22Rv1 (cell line): Measurements from ENCODE around the gene XAGE1B.
"Not testable (repeated sequence)": the region's sequence is repeated elsewhere in the genome, so short reads cannot be mapped to it uniquely, and the experiment has no call there.

ENCODE experiments used
- CTCF ChIP-seq: fragments of 450-650 bp; IDR thresholded peaks from 2 replicates; pipeline ENCODE4 v1.5.1; 2017; ENCODE audit warnings: mild to moderate bottlenecking
- ZFX ChIP-seq: fragments of 450-650 bp; IDR thresholded peaks from 2 replicates; pipeline ENCODE4 v1.6.1; 2017; ENCODE audit warnings: antibody characterized with exemption, borderline replicate concordance

GRCh38 chrX:52516110-52516986, 515 bp downstream of the XAGE1B start:
- TF ChIP-seq CTCF, ZFX: not testable (repeated sequence)
